ENCODE data around the gene ZFP1.
"Not testable (repeated sequence)": the region's sequence is repeated elsewhere in the genome, so short reads cannot be mapped to it uniquely, and the experiment has no call there.

ZFP1 gene

GRCh38 chr16:75205438-75205837 is 57.1 kb downstream of the ZFP1 start:
- DNase-seq, result not testable (repeated sequence)

DNA sequence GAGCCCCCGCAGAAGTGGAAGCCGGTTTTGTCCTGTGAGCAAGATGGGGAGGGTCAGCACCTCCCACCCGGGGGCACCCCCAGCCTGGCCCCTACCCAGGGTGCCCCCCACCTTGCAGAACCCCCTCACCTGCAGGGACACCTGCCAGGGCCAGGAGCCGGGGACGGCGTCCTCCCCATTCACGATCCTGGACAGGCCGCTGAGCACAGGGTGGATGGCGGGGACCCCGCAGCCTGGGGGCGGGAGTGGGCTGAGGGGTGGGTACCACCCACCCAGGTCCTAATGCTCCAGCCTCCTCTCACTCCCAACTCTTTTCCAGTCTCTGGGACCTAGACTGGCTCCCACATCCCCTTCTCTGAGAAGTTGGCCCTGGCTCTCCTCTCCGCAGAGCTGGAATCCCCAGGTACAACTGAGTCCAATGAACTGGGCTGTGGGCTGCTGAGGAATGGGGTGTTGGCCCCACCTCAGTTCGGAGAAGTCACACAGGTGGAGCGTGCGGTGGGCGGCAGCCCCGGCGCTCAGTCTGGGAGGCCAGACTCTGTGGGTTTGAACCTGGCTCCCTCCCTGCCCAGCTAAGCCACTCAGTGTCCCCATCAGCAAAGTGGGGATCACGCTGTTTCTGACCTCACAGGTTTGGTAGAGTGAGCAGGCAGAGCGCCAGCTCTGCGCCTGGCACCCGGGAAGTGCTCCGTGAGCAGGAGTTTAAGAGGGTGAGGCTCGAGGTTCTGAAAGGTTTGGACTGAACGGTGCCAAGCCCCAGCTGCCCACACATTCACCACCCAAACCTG is 57.8 kb downstream of the ZFP1 start:
- DNase-seq, result not testable (repeated sequence)

DNA sequence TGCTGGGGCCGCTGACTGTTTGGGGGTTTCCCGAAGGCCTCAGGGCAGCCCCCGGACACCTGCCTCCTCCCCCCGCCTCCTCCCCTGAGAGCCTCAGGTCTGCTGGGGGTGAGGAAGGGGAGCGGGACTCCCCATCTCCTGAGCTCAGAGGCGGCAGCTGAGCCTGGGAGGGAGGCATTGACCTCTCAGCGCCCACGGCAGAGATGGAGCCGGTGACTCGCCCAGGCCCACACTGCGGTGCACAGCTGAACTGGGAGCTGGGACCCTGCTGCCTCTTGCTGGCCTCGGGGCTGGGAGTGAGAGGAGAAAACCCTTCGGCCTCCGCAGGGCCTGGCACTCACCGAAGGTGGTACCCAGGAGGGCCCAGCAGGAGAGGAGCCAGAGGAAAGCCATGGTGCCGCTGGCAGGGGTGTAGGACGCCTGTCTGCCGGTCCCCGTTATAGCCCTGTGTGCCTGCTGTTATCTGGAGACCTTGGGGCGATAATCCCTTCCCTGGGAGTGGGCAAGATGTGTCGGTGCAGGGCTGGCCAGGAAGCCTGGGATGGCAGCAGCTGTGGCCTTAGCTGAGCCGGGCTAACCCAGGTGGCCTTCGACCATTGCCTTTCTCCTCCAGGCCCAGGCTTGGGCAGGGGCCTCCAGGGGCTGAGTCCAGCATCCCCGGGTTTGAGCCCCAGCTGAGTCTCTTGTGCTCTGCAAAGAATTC is 58.6 kb downstream of the ZFP1 start, which contains the start of gene CTRB2:
Gene CTRB2 (minus strand): TSS at position 413 of the 703 bp plus-strand sequence. CDS start 20 bp downstream, at position 393.
- no peak for DNase-seq

- DNase-seq, result no peak
These were observed 59.5 kb downstream of the ZFP1 start for GRCh38 chr16:75207831-75208230.

- DNase-seq, result no peak
These were observed 60.0 kb downstream of the ZFP1 start for GRCh38 chr16:75208242-75208825.

GRCh38 chr16:75208861-75209505 is 60.7 kb downstream of the ZFP1 start:
- no peak for DNase-seq

GRCh38 chr16:75209514-75209913 is 61.2 kb downstream of the ZFP1 start:
- DNase-seq, result not testable (repeated sequence)

GRCh38 chr16:75209944-75210343 is 61.6 kb downstream of the ZFP1 start:
- DNase-seq, result no peak

DNA sequence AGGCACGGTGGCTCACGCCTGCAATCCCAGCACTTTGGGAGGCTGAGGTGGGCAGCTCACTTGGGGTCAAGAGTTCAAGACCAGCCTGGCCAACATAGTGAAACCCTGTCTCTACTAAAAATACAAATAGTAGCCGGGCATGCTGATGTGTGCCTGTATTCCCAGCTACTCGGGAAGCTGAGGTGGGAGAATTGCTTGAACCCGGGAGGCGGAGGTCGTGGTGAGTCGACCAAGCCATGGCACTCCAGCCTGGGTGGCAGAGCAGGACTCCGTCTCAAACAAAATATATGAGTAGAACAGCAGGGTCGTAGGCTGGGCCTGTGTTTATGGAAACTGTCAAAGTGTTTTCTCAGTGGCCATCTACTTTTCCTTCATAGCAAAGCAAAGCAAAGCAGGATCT is 63.0 kb downstream of the ZFP1 start:
- not testable (repeated sequence) for DNase-seq

DNA sequence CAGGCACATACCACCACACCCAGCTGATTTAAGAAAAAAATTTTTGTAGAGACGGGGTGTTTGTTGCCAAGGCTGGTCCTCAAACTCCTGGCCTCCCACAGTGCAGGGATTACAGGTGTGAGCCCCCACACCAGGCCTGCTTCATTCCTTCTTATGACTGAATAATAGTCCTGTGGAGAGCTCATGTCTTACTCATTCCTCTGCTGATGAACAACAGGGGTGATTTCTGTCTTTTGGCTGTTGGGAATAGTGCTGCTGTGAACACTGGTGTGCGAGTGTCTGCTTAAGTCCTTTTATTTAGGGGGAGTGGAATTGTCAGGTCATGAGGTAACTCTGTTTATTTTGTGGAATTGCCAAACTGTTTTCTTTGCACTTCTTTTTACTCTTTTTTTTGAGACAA is 67.8 kb downstream of the ZFP1 start:
- no peak for DNase-seq

GRCh38 chr16:75216576-75216975 is 68.3 kb downstream of the ZFP1 start:
- DNase-seq, result no peak

DNA sequence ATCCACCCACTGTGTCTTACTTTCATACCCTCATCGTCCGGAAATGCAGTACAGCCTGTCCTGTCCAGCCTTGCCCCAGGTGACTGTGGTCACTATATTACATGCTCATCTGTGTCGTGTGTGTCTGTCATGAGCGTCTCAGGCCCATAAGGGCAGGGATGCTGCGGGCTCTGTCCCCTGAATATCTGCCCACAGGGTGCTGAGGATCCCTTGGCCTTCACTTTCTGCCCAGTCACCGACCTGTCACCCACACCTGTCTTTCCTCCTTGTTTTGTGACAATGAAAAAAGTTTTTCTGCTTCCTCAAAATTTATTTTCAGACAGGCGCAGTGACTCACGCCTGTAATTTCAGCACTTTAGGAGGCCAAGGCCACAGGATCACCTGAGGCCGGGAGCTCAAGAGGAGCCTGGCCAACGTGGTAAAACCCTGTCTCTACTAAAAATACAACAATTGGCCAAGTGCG is 69.1 kb downstream of the ZFP1 start:
- no peak for DNase-seq

DNA sequence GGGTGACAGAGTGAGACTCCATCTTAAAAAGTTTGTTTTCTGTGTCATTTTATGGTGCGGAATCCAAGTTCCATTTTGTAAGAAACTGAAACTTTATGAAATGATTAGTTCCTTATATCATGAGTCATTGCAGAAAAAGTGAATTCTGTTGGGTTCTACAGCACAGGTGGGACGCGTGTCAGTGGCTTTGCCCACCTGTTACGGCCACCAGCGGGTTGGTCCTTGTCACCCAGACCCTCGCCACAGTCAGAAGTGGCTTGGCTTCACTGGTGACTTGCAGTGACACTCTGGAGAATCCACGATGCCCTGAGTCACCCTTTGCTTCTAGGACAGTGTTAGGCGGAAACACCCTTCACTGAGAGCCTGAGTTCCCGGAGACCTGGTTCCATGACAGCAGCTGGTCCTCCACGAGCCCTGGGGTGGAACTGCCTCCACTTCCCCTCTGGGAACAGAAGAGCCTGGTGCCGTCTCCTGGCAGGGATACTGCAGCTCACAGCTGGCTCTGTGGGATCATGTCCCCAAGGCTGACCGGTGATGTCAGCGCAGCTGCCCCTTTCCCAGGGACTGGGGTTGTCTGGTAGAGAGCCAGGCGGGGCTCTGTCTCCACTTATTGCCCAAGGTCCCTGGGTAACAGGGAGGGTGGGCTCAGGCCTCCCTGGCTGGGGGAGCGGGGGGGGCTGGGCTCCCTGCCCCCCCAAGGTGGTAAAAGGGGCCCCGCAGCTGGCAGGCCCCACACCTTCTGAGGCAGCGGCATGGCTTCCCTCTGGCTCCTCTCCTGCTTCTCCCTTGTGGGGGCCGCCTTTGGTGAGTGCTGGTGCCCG is 70.1 kb downstream of the ZFP1 start, which contains the start of gene CTRB1:
Gene CTRB1 (plus strand): TSS at position 733 of the 821 bp plus-strand sequence. CDS start 20 bp downstream, at position 753.
- DNase-seq, result no peak

GRCh38 chr16:75219088-75219487 is 70.8 kb downstream of the ZFP1 start:
- no peak for DNase-seq

DNA sequence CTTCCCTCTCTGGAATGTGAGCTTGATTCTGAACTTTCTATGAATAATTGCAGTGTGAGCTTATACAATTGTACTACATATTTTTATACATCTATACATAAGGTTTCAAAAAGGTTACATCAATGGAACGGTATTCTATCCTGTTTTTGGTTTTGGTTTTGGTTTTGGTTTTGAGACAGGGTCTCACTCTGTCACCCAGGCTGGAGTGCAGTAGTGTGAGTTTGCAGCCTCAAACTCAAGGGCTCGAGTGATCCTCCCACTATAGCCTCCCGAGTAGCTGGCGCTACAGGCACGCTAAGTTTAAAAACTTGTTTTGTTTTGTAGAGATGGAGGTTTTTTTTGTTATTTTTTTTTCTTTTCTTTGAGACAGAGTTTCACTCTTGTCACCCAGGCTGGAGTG is 71.5 kb downstream of the ZFP1 start:
- no peak for DNase-seq

All from KG1 (cell line).